ENCODE measurements around the gene CDC42EP4.

- TF ChIP-seq CTCF (IDR thresholded peaks at IDR 0.05) (no peak), POLR2A (IDR thresholded peaks at IDR 0.05) (no peak)
Observed at GRCh38 chr17:73348829-73349095, 37.0 kb upstream of the CDC42EP4 start.
